Hematopoietic multipotent progenitor cell (in vitro differentiated cells): Measurements from ENCODE around the gene TMED9. TPM values are rescaled to one million over a fixed set of nuclear protein-coding genes. Genes with fewer than 3 reads are reported as not detected.

Source experiments
- DNase-seq, 3 donors: peaks; one replicate each; pipeline ENCODE4 v3.0.0-alpha.2; 2011 to 2015; ENCODE audit warnings: low read depth in 2 of 3, low spot score in 2 of 3
- total RNA-seq: library from RNA; depleted of rRNA; stranded (reverse); fragments of >200 nt; gene quantifications from one replicate; pipeline ENCODE4 v1.2.3, GENCODE V29; 2012

Gene TMED9
- total RNA-seq, 1 donor = 67.9 TPM

GRCh38 chr5:177576169-177576568 is 15.8 kb upstream of the TMED9 start:
- no peak for DNase-seq

GRCh38 chr5:177578316-177578715 is 13.7 kb upstream of the TMED9 start:
- no peak for DNase-seq

GRCh38 chr5:177588413-177588909 is 3.5 kb upstream of the TMED9 start:
- no peak for DNase-seq

GRCh38 chr5:177590406-177590805 is 1.6 kb upstream of the TMED9 start:
- DNase-seq = no peak

GRCh38 chr5:177591690-177592009 is 353 bp upstream of the TMED9 start:
- DNase-seq = no peak

- no peak for DNase-seq
Observed at GRCh38 chr5:177592905-177593304, 902 bp downstream of the TMED9 start.

- DNase-seq = no peak
Observed at GRCh38 chr5:177593511-177593910, 1.5 kb downstream of the TMED9 start.

- no peak for DNase-seq
Observed at GRCh38 chr5:177594071-177594470, 2.1 kb downstream of the TMED9 start.

GRCh38 chr5:177595026-177595585 is 3.1 kb downstream of the TMED9 start:
- DNase-seq = no peak

- no peak for DNase-seq
Observed at GRCh38 chr5:177595991-177596774, 4.2 kb downstream of the TMED9 start.

- DNase-seq = no peak
Observed at GRCh38 chr5:177596775-177597238, 4.8 kb downstream of the TMED9 start.

GRCh38 chr5:177598477-177598876 is 6.5 kb downstream of the TMED9 start:
- no peak for DNase-seq

GRCh38 chr5:177599731-177600507 is 7.9 kb downstream of the TMED9 start, which contains the start of gene B4GALT7:
TSS of gene B4GALT7 (plus strand) at chr5:177600132. CDS start at chr5:177600211, 79 bp downstream.
- peak; percentile 69 to 77 (median 76) for DNase-seq

GRCh38 chr5:177600508-177601018 is 8.6 kb downstream of the TMED9 start:
- peak in 1 of 3 donors; percentile 15 for DNase-seq

- no peak for DNase-seq
Observed at GRCh38 chr5:177601126-177601525, 9.1 kb downstream of the TMED9 start.

- no peak for DNase-seq
Observed at GRCh38 chr5:177601577-177602457, 9.8 kb downstream of the TMED9 start.

GRCh38 chr5:177602458-177602830 is 10.4 kb downstream of the TMED9 start:
- DNase-seq = no peak

GRCh38 chr5:177603631-177604030 is 11.6 kb downstream of the TMED9 start:
- no peak for DNase-seq

GRCh38 chr5:177604116-177604521 is 12.1 kb downstream of the TMED9 start:
- no peak for DNase-seq

- DNase-seq = no peak
Observed at GRCh38 chr5:177604656-177605055, 12.7 kb downstream of the TMED9 start.
